SK-N-DZ (cell line): Measurements from ENCODE around the gene RAB11FIP3. TPM values are rescaled to one million over a fixed set of nuclear protein-coding genes. Genes with fewer than 3 reads are reported as not detected.
"Not testable (repeated sequence)": the region's sequence is repeated elsewhere in the genome, so short reads cannot be mapped to it uniquely, and the experiment has no call there.

ENCODE experiments used
- DNase-seq: peaks from one replicate; pipeline ENCODE4 v3.0.0-alpha.2; 2015; ENCODE audit warnings: low spot score
- polyA plus RNA-seq, 2 experiments: library from polyadenylated mRNA; depleted of rRNA; stranded (reverse); fragments of >200 nt; gene quantifications; 2 replicates each; pipeline ENCODE4 v1.2.3, GENCODE V29; 2014

RAB11FIP3 gene, protein sequence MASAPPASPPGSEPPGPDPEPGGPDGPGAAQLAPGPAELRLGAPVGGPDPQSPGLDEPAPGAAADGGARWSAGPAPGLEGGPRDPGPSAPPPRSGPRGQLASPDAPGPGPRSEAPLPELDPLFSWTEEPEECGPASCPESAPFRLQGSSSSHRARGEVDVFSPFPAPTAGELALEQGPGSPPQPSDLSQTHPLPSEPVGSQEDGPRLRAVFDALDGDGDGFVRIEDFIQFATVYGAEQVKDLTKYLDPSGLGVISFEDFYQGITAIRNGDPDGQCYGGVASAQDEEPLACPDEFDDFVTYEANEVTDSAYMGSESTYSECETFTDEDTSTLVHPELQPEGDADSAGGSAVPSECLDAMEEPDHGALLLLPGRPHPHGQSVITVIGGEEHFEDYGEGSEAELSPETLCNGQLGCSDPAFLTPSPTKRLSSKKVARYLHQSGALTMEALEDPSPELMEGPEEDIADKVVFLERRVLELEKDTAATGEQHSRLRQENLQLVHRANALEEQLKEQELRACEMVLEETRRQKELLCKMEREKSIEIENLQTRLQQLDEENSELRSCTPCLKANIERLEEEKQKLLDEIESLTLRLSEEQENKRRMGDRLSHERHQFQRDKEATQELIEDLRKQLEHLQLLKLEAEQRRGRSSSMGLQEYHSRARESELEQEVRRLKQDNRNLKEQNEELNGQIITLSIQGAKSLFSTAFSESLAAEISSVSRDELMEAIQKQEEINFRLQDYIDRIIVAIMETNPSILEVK
- 31.3 and 32.7 TPM in 2 replicates for polyA plus RNA-seq (2014; cell fraction: cytosol; rRNA removed)
- 62.0 and 97.3 TPM in 2 replicates for polyA plus RNA-seq (2014; cell fraction: nucleus; rRNA removed)

DNA sequence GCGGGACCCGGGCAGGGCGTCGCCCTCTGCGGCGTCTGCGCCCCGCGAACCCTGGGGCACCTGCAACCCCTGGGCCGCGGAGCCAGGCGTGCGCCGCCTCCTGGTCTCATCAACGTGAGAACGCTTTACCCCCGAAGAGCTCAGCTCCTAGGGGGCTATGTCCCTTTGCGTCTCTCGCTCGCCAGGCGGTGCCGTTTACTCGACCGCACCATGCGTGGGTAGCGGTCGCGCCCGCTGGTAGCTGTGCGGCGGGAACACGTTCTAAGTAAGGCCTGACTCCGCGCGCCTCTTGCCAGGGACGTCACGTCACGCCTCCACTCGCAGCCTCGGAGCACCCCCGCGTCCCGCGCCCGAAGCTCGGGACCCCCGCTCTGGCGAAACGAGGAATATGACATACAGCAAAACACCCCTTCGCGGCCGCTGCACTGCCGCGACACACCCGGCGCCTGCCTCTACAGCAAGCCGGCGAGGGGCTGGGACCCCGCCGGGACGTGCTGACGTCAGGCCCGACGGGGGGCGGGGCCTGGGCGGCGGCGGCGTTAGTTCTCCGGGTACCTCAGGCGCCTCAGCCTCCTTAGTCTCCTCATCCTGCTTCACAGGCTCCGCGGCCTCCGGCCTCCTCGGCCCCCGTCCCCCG, at the start of gene RAB11FIP3:
Gene RAB11FIP3, plus strand, starts transcription at position 568 of the 637 bp plus-strand sequence. CDS start 358 bp downstream, outside the sequence.
- DNase-seq = peak; percentile 88

DNA sequence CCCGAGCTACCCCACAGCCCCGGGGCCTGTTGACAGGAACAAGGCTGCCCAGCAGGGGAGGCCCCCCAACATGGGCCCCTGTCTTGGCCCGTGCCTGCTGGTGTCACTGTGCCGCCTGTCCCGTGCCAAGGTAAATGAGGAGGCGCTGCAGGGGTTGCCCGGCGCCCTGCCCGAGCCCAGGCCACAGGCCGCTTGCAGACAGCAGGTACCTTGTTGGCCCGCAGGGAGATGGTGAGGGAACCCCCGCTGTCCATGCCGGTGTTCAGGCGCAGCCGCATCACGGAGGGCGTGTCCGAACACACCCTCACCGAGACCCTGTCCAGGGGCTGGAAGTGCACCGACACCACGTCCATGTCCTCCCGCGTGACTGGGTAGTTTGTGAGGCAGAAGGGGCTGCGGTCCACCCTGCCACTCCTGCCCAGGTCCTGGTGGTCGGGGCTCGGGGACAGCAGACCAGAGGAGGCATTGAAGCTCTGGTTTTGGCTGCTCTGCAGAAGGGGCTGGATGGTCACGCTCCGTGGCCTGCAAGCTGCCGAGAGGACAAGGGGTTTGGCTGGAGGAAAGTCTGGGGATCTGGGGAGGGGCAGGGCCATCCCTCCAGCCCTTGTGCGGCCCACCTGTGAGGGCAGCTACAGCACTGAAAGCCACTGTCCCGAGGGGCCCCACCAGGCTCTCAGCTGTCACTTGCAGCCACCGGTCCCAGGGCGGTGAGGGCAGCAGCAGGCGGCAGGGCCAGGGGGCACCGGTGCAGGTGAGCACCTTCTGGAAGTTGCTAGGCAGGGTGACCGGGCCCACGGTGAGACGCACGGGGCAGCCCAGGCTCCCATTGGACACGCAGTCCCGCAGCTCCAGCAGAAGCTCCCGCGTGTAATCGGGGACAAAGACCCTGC, 49.3 kb upstream of the RAB11FIP3 start:
- DNase-seq = no peak

DNA sequence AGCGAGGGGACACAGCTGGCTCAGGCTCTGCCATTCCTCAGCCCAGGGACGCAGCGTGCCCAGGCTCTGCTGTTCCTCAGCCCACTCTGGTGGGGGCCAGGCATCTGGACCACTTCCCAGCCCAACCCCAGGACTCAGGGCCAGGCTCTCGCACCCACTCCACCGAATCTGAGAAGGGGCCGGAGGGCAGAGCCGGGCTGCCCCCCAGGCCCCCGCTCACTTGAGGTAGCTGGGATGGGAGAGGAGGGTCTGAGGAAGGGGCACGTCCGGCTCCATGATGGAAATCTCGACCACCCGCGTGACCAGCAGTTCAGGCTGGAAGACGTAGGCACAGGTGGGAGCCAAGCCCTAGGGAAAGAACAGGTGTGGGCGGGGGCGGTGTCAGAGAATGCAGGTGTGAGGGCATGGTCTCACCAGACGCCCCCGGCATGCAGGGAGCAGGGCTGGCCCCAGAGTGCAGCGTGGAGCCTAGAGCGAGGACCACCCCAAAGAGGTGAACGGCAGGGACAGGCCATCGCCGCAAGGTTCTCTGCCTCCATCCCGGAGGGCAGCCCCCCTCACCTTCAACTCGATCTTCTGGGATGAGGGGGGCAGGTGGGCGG, 48.5 kb upstream of the RAB11FIP3 start:
- no peak for DNase-seq

DNA sequence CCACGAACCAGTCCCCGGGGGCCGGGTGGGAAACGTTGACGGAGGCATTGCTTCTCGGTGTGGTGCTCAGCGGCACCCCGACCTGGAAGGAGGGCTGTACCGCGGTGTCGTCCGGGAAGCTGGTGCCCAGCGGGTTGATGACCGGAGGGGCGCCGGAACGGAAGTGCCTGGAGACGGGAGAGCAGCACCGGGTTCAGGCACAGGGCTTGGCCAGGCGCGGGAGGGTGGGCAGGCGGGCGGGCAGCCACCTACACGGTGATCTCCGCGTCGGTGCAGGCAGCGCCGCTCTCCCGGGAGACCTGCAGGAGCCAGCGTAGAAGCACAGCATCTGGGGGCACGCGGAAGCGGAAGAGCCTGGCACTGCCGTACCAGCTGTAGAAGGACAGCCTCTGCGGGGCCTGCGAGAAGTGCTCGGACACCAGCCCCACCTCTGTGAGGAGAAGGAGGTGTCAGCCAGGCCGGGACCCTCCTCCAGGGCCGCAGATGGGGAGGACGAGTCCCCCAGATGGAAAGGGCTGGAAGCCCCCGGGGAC, 48.0 kb upstream of the RAB11FIP3 start:
- no peak for DNase-seq

DNA sequence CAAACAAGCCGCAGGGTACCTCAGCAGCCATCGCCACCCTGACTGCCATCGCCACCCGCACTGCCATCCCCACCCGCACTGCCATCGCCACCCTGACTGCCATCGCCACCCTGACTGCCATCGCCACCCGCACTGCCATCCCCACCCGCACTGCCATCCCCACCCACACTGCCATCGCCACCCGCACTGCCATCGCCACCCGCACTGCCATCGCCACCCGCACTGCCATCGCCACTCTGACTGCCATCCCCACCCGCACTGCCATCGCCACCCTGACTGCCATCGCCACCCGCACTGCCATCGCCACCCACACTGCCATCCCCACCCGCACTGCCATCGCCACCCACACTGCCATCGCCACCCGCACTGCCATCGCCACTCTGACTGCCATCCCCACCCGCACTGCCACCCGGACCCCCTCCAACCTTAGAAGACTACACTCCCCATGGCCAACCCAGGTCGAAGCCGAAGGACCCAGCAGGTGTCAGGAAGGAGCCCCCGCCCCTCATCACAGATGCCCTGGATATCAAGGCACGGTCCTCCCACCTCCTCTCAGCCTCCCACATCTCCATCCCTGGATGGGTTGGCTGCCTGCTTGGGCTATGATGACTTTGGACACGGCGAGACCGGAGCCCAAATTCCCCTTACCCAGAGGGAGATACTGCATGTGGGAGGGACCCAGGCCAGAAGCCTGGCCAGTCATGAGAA, 47.2 kb upstream of the RAB11FIP3 start:
- not testable (repeated sequence) for DNase-seq

DNA sequence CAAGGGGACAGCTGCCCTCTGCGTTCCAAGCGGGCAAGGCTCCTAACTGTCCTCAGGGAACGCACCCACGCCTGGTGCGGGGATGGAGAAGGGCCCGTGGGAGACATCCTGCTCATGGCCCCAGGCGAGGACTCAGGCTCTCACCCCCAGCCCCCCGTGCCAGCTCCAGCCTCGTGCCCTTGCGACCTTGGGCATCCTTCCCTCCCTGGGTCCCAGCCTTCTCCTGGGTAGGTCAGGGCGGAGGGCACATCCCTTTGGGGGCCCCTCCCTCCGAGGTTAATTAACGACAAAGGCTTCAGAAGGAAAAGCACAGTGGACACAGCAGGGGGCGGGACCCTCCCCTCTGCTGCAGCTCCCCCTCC, 46.6 kb upstream of the RAB11FIP3 start:
- no peak for DNase-seq

DNA sequence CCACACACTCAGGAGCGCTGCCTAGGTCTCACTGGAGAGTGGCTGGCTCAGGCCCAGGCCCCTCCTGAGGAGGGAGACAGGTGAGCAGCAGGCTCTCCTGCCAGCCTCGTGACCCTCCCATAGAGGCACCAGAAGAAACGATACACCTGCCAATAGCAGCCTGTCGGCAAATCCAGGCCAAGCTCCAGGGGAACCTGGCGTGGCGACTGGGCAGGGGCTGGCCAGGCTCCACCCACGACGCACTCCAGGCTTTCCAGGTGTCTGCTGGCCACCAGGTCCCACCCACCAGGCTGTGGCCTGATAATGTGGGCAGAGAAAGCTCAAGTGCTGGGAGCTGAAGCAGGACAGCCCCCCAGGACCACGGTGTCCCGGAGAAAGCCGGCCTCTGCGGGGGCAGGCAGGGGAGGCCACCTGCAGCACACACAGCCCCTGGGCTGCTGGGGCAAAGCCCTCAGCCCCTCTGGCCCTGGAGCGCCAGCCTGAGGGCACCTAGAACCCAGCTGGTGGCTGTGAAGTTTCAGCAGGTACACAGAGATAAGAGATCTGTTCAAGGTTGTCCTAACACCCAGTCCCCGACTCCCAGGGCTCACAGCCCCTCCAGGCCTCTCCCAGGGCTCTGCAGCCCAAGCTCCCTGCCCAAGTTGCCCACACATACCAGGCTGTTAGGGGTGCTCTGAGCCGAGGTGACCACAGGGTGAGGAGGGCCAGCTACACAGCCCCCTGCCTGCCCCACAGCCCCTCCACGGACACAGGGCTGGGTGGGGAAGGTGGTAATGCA, 46.1 kb upstream of the RAB11FIP3 start:
- DNase-seq = no peak

DNA sequence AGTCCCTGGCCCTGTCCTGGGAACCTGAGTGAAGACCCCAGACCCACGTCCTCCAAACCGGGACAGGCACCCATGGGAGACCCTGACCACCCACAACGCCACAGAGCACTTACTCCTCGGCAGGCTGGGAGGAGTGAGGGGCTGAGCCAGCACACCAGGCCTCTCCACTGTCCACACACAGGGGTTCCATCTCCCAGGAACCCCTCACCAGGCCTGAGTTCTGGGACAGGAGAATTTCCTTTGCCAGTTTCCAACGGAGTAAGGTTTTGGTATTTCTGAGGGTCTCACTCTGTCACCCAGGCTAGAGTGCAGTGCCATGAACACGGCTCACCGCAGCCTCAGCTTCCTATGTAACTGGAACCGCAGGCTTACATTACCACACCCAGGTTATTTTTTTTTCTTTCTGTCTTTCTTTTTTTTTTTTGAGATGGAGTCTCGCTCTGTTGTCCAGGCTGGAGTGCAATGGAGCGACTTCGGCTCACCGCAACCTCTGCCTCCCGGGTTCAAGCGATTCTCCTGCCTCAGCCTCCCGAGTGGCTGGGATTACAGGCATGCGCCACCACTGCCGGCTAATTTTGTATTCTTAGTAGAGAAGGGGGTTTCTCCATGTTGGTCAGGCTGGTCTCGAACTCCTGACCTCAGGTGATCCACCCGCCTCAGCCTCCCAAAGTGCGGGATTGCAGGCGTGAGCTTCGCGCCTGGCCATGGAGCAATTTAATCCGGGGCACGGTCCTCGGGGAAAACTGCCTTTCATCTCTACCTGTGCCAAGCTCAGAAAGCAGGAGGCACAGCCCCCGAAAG, 45.3 kb upstream of the RAB11FIP3 start:
- DNase-seq = no peak

DNA sequence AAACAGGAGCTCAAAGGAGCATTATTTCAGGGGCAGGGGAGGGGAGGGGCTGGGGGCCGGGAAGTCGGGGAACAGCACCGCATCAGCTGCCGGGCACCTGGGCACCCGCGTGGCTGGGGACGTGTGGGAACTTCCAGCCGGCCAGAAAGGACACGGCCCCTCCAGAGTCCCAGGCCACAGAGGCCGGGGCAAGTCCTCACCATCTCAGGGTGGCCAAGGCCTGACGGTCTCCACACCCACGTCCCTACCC, 44.8 kb upstream of the RAB11FIP3 start:
- no peak for DNase-seq

DNA sequence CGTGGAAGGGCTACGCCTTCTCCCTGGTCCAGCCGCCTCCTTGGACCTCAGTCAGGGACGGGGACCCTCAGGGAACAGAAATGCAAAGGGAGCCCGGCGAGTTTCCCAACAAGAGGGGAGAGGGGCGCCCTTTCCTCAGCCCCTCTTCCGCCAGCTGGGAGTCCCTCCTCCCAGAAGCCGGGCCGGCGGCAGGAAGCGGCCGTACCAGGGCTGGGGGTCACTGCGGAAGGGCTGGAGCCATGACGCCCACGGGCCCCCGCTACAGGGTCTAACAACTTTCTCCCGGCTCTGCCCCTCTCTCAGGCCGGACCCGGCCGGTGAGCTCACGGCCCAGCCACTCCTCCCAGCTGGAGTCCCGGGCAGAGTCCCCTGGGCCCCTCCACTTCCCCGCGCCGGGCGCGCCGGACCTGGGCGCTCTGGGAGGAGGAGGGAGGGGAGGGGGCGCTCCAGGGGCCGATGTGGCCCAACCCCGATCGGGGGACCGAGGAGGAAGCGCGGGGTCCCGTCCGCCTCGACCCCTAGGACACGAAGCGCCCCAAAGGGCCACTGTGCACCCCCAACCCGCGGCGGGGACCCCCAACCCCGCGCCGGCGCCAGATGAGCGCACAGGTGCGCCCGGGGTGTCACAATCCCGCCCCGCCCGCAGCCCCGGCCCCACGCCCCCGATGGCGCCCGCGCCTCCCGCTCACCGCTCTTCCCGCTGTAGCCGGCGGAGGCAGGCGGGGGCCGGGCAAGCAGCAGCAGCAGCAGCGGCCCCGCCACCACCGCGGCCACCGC, 44.2 kb upstream of the RAB11FIP3 start:
- no peak for DNase-seq

DNA sequence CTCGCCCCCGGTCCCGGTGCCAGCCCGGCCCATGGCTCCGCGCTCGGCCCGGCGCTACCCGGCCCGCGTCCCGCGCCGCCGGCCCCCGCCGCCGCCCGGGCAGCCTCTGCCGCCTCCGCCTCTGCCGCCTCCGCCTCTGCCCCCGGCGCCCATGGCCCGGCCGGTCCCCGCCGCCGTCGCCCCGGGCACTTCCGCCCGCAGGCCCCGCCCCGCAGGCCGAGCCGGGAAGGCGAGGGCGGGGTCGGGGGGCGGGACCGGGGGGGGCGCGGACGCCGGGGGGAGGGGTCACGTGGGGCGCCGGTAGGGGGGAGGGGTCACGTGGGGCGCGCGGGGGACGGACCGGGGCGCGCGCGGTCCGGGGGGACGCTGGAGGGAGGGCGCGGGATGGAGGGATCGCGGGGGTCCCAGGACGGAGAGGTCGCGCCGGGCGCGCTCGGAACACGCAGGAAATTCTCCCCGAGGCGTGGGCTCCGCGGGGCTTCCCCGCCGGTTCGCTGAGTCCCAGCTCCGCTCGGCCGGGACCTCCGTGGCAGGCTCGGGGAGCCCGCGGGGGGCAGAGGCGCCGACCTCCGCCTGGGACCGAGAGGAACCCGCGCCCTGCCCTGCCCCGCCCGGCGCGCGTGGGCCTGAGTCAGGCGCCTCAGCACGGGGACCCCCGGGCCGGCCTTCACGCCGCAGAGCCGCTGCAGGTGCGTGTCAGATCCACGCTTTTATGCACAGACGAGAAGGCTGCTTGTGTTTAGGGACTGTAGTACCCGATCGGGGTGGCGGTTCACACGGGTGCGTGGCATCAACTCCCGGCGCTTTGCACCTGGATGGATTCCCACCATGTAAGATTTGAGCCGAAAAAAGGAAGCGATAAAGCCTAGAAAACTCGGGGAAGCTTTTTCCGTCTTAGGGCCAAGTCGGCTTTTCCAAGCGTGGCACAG, 43.4 kb upstream of the RAB11FIP3 start, which contains the start of gene PGAP6:
Gene PGAP6, minus strand, starts transcription at position 190 of the 929 bp plus-strand sequence. Its CDS starts 157 bp downstream, at position 33.
- no peak for DNase-seq

DNA sequence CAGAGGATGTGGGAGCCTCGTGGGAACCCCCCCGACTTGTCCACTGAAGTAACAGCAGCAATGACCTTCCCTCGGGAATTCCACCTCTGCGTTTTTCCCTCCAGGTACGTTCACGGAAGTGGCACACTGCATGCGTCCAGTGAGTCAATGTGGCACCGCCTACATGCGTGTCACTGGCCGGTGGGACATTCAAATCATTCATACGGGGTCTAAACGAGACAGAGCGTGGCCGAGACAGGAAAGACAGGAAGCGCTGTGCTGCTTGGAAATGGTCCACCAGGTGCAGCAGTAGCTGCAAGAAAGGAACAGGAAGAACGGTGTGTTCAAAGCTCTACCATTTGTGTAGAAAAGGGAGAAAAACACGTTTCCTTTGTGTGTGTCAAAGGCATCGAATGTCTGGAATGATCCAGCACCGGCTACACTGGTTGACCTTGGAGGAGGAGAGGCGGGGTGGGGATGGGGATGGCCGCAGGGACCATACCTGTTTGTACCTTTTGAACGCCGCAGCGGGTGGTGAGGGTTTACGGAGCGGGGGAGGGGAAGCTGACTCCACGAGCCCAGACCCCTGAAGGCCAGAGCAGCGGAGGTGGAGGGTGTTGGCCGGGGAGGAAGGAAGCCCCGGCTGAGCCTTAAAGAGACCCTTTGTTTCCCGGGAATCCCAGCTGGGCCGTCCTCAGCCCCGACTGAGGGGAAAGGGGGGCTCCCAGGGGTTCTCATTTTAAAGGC, 42.0 kb upstream of the RAB11FIP3 start:
- DNase-seq = no peak

DNA sequence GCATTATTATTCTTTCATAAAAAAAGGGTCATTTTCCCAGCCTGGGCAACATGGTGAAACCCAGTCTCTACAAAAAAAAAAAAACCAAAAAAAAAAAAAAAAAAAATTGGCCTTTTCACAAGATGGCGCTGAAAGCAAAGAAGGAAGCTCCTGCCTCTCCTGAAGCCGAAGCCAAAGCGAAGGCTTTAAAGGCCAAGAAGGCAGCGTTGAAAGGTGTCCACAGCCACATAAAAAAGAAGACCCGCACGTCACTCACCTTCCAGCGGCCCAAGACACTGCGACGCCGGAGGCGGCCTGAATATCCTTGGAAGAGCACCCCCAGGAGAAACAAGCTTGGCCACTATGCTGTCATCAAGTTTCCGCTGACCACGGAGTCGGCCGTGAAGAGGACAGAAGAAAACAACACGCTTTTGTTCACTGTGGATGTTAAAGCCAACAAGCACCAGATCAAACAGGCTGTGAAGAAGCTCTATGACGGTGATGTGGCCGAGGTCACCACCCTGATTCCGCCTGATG, 38.8 kb upstream of the RAB11FIP3 start:
- no peak for DNase-seq

DNA sequence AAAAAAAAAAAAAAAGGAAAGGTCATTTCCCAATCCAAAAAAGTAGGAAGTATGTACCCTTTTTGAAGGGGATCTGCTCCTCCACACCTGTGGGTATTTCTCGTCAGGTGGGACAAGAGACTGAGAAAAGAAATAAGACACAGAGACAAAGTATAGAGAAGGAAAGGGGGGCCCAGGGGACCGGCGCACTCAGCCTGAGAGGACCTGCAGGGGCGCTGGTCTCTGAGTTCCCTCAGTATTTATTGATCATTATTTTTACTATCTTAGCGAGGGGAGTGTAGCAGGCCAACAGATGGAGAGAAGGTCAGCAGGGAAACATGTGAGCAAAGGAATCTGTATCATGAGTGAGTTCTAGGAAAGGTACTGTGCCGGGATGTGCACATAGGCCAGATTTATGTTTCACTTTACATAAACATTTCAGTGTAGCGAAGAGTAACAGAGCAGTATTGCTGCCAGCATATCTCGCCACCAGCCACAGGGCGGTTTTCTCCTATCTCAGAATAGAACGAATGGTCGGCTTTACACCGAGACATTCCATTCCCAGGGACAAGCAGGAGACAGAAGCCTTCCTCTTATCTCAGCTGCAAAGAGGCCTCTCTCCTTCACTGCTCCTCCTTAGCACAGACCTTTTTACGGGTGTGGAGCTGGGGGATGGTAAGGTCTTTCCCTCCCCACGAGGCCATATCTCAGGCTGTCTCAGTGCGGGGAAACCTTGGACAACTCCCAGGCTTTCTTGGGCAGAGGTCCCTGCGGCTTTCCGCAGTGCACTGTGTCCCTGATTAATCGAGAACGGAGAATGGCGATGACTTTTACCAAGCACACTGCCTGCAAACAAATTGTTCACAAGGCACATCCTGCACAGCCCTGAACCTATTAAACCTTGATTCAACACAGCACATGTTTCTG, 37.4 kb upstream of the RAB11FIP3 start:
- DNase-seq = not testable (repeated sequence)
